Stimulated activated CD8-positive, alpha-beta memory T cell treated with anti-CD3 and anti-CD28 coated beads, Interleukin-4, amount 100 ng/mL, for 4 hours (primary cell): ENCODE measurements around the gene NCOA3.
"Not testable (repeated sequence)": the region's sequence is repeated elsewhere in the genome, so short reads cannot be mapped to it uniquely, and the experiment has no call there.

ENCODE experiments used
- DNase-seq, 2 donors: peaks; one replicate each; pipeline ENCODE4 v3.0.0-alpha.2; 2020; ENCODE audit warnings: low read depth in 2 of 2, low spot score in 1 of 2

The NCOA3 gene

GRCh38 chr20:47500554-47500953 lies 1.1 kb upstream of the NCOA3 start:
- no peak for DNase-seq

- no peak for DNase-seq
Observed at GRCh38 chr20:47501116-47501481, 588 bp upstream of the NCOA3 start.

DNA sequence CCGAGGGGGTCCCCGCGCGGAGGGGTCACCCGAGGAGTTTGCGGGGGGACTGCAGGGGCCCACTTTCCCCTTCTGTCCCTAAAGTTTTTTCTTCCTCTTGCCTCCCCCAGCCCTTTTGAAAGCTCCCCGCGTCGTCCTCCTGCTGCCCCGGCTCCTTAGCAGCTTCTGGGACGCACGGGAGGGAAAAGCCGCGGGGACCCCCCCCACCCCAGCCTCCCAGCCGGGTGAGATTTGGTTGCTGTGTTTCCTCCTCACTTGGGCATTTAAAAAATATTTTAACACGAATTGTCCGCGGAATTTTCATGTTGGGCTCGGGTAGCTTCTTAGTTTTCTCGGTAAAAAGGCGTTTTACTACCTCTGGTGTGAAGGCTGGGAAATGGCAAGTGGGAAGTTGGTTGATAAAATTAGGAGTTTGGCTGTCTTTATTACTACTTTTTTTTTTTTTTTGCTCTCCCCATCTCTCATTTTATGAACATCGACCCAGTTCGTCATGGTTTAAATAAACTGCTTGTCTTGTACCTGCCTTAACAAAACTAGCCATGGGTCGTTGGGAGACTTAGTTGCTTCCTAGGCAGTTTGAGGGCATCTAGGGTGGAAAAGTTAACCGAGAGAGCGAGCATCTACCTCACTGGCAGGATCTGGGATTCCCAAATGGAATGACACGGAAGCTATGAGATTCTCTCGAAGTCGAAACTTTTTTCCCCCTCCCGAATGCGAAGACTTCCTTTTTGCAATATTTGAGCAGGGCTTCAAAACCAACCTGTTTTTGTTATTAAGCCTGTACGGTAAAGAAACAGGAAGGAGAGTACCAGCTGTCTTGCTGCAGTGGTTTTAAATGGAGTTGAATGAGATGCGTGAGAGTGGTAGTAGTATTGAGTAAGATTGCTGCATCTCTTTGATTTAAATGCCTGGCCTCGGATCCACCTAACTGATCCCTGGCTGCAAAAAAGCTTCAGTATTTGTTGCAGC lies 868 bp downstream of the NCOA3 start:
- DNase-seq: no peak

DNA sequence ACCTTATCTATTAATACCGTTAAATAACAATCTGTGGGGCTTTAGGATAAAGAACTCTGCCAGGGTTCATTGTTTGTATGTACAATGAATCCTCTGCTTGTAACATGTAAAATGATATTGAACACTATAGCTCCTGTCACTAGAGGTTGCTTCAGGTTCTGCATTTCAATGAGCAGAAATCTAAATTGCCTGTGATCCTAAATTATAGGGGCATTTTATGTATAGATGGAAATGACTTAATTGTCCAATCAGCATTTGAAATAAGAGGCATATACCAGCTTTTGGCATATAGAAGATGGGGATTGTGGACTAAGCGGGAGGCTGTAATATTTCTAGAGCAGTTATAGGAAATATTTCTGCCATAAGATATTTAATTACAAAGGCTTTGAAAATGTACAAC lies 2.0 kb downstream of the NCOA3 start:
- no peak for DNase-seq

DNA sequence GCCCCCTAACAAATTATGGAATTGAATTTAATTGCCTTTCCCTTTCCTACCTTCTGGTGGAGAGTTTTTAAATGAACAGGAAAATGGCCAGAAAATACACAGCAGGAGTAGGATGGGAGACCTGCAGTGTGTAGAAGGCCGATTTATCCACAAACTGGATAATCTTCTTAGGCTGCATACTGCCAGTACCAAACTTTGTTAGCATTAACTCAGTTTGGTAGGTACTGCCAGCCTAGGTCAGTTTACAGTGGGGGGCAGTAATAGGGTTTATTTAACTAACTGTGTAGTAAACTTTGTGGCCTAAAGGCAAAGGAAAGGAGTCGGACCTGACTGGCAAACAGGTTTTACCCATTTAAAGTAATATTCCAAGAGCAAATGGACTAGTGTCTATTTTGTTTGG lies 4.6 kb downstream of the NCOA3 start:
- no peak for DNase-seq

DNA sequence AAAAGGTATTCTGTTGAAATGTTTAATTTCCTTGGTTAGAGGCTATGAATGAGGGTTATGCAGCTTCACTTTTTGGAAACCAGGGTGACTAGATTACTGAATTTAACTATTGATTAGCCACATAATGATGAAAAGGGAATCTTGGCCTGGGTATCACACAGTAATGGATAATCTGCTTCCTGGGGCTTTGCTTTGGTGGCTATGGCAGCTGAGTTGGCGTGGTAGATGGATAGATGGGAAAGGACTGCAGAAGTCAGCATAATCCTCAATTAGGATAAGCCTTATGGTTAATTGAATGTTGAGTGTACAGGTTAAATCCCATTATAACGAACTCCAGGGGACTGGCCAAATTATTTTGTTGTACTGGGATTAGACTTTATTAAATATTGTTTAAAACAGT lies 5.2 kb downstream of the NCOA3 start:
- no peak for DNase-seq

DNA sequence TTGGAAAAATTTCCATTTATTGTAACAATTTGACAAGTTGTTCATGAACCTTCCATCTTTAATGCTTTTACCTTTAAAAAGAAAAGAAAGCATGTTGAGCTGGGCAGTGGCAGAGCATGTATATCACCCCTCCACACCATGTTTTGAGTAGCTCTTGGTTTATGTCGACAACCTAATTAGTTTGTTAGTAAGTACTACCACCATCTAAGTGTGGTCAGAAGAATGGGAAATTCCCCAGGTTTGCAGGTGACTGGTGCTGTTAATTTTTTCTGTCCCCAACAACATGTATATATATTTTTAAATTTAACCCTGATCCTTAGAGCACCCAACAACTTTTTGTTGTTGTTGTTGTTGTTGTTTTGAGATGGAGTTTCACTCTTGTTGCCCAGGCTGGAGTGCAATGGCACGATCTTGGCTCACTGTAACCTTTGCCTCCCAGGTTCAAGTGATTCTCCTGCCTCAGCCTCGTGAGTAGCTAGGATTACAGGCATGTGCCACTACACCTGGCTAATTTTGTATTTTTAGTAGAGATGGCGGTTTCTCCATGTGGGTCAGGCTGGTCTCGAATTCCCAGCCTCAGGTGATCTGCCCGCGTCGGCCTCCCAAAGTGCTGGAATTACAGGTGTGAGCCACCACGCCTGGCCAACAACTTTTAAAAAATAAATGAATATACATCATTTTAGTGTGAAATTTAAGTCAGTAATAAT lies 5.7 kb downstream of the NCOA3 start:
- not testable (repeated sequence) for DNase-seq

- no peak for DNase-seq
Observed at GRCh38 chr20:47508278-47508677, 6.6 kb downstream of the NCOA3 start.

GRCh38 chr20:47509104-47509661 lies 7.5 kb downstream of the NCOA3 start:
- DNase-seq: no peak

DNA sequence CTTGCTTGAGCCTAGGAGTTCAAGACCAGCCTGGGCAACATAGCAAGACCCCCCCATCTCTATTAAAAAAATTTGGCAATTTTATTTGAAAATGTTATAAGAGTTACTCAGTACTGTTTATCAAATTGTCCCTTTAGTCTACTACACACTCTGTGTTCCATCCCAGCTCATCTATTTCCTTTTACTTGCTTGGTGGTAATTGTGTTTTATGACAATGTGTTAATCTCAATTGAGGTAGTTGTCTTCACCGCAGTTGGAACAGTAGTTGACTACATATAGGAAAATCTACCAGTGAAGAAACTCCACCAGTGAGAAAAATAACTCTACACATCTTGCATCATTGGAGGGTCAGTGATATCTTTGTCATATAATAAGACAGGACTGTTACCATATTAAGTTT lies 8.0 kb downstream of the NCOA3 start:
- DNase-seq: no peak

GRCh38 chr20:47515843-47516242 lies 14.2 kb downstream of the NCOA3 start:
- no peak for DNase-seq

DNA sequence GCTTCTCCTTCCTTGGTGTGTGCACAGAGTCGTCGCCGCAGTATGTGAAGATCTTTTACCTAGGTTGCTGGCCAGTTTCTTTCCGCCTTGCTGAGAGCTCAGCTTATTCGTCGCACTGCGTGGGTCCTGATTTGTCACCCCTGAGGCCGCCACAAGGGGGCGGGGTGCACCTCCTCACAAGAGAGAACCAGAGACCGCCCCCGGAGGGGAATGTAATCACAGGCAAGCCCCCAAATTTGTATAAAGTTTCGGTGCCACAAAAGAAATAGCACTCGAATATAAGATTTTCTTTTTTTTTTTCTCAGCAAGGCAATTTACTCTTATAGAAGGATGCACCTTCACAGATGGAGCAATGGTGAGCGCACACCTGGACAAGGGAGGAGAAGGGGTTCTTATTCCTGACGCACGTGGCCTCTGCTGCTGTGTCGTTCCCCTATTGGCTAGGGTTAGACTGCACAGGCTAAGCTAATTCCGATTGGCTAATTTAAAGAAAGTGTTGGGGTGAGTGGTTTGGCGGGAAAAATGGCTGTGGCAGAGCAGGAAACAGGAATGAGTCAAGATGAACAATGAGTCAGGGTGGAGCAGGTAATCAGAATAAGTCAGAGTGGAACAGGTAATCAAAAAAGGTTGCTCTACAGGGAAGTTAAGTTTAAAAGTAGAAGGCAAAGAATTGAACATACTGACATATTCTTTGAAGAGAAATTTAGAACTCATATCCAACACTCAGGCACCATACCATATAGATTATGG lies 19.5 kb downstream of the NCOA3 start:
- DNase-seq: no peak

GRCh38 chr20:47524015-47524784 lies 22.5 kb downstream of the NCOA3 start:
- DNase-seq: no peak

GRCh38 chr20:47527004-47527800 lies 25.5 kb downstream of the NCOA3 start:
- no peak for DNase-seq

DNA sequence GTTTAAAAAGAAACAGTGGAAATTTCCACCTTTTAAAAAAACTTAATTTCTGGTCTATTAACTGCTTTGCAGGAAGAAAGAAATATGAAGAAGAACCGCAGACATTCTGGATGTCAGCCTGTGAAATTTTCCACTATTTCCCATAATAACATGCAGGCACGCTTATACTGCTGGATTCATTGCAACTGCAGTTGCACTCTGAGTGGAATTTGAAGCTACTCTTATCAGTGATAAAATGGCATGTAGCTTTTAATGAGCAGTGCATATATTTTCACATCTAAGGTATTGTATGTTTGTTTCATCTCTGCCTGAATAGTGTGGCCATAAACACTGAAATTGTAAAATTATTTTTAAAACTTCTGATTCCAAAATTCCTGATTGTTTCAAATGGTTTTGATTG lies 28.2 kb downstream of the NCOA3 start:
- DNase-seq: no peak

GRCh38 chr20:47531458-47531857 lies 29.8 kb downstream of the NCOA3 start:
- no peak for DNase-seq

- no peak for DNase-seq
Observed at GRCh38 chr20:47532002-47532401, 30.3 kb downstream of the NCOA3 start.

DNA sequence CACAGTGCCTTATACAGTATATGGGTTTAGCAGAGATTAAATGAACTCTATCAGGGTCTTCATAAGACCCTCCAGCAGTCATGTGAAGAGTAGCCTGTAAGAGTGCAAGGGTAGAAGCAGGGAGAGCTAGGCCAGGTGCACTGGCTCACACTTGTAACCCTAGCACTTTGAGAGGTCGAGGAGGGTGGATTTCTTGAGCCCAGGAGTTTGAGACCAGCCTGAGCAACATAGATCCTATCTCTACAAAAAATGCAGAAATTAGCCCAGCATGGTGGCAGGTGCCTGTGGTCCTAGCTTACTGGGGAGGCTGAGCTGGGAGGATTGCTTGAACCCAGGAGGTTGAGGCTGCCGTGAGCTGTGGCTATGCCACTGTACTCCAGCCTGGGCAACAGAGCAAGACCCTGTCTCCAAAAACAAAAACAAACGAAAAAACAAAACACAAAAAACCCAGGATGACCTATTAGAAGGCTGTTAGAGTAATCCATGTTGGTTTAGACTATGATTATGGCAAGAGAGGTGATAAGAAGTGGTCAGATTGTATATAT lies 31.9 kb downstream of the NCOA3 start:
- no peak for DNase-seq

GRCh38 chr20:47534405-47534804 lies 32.7 kb downstream of the NCOA3 start:
- DNase-seq: no peak

DNA sequence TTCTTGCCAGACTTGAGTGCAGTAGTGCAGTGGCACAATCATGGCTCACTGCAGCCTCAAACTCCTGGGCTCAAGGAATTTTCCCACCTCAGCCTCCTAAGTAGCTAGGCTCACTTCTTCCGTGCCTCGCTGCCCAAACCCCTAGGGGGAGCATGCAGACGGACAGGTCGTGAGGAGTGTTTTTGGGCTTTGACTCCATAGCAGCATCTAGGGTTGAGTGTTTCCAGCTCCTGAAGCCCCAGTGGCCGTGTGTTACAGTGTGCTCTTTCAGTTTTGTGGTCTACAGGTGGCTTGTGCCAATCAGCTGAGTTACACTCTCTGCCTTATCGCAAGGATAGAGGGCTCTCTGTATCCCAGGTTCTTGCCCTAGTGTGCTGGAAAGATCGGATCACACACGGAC lies 33.4 kb downstream of the NCOA3 start:
- no peak for DNase-seq
